Neural progenitor cell (in vitro differentiated cells): ENCODE results near the gene ODC1.

Source experiments
- CTCF ChIP-seq: fragments of 200-600 bp; sonication (generic); IDR thresholded peaks from 2 replicates; pipeline ENCODE4 v1.5.1; 2017; ENCODE audit warnings: antibody characterized with exemption, mild to moderate bottlenecking
- EZH2 ChIP-seq: fragments of 200-600 bp; sonication (generic); IDR thresholded peaks from 2 replicates; pipeline ENCODE4 v1.6.1; 2017; ENCODE audit warnings: antibody characterized with exemption, mild to moderate bottlenecking, moderate library complexity
- EZH2phosphoT487 ChIP-seq: fragments of 200-600 bp; sonication (generic); IDR thresholded peaks from 2 replicates; pipeline ENCODE4 v1.6.1; 2017; ENCODE audit warnings: antibody characterized with exemption

- TF ChIP-seq EZH2phosphoT487 (no peak), CTCF (no peak), EZH2 (no peak)
Observed at GRCh38 chr2:10494351-10495066, 46.4 kb upstream of the ODC1 start.
